K562 (cell line): ENCODE measurements around the gene ARHGEF6. TPM values are rescaled to one million over a fixed set of nuclear protein-coding genes. Genes with fewer than 3 reads are reported as not detected.

Source experiments
- ATAC-seq: fragments of 200-7000 bp; cut with Tn5 transposase; 3 replicates; pipeline ENCODE4 v1.9.1; 2020; ENCODE audit warnings: moderate library complexity
- BruUV-seq: library from RNA; stranded (reverse); fragments of 400-500 nt; replicated peaks from 2 replicates; lab custom pipeline; 2021; lab: Mats Ljungman, UMichigan
- CTCF ChIA-PET: fragments of 300-600 bp; formaldehyde crosslinking; extraction: SDS; loops from one replicate; lab custom pipeline; 2021; ENCODE audit warnings: low intra/inter-chr PET ratio; lab: Yijun Ruan, JAX
- POLR2A ChIA-PET: fragments of 300-600, 350-650 bp; sonication (Branson Sonifier 250); formaldehyde crosslinking; extraction: SDS; loops from one replicate; lab custom pipeline; 2021; ENCODE audit warnings: antibody characterized with exemption, inconsistent platforms; lab: Yijun Ruan, JAX
- DNase-seq, 4 experiments: peaks; one replicate each; pipeline versions ENCODE4 v3.0.0 to v3.0.0-alpha.2; 2011 to 2018; ENCODE audit warnings: low spot score in 3 of 4, mixed read lengths in 3 of 4; ENCODE audit errors: extremely low read depth in 1 of 4
- FAIRE-seq: peaks from 2 replicates; lab custom pipeline; 2011; peaks lifted over from hg19 to GRCh38; lab: Jason Lieb, UNC
- H2AFZ ChIP-seq: 2 replicates; pipeline ENCODE4 v1.6.0; 2011; ENCODE audit warnings: low read depth, low read length, control low read depth, inconsistent platforms
- H3K27ac ChIP-seq: fragments of 200-600 bp; 3 replicates; pipeline ENCODE4 v1.8.0; 2011; ENCODE audit warnings: low read depth, mild to moderate bottlenecking, control low read depth, inconsistent platforms, low read length, moderate library complexity, mixed read lengths; ENCODE audit errors: extremely low read depth
- H3K27me3 ChIP-seq, 2 experiments: fragments of 300-600 bp in 1 of 2; 2 replicates in 1 of 2; 3 replicates in 1 of 2; pipeline versions ENCODE4 v1.6.0 to v1.8.0; 2011; ENCODE audit warnings: inconsistent platforms in 2 of 2, low read length in 2 of 2, mild to moderate bottlenecking in 1 of 2, mixed read lengths in 1 of 2, moderate library complexity in 1 of 2; ENCODE audit not compliant: control insufficient read depth in 2 of 2, insufficient read depth in 2 of 2
- H3K36me3 ChIP-seq: fragments of 300-600 bp; 3 replicates; pipeline ENCODE4 v1.8.0; 2011; ENCODE audit warnings: mild to moderate bottlenecking, low read length, inconsistent platforms; ENCODE audit not compliant: control insufficient read depth, insufficient read depth
- H3K4me1 ChIP-seq, 2 experiments: fragments of 200-600 bp in 1 of 2; replicated peaks in 1 of 2; 2 replicates in 1 of 2; 3 replicates in 1 of 2; pipeline versions ENCODE4 v1.5.1 to v1.8.0; 2011; ENCODE audit warnings: inconsistent platforms in 2 of 2, low read length in 2 of 2, mild to moderate bottlenecking in 1 of 2, mixed read lengths in 1 of 2, moderate library complexity in 1 of 2; ENCODE audit not compliant: control insufficient read depth in 2 of 2, insufficient read depth in 2 of 2
- H3K4me2 ChIP-seq: 2 replicates; pipeline ENCODE4 v1.6.1; 2011; ENCODE audit warnings: low read length, control low read depth, inconsistent platforms, mixed read lengths; ENCODE audit not compliant: insufficient read depth
- H3K4me3 ChIP-seq: fragments of 200-600 bp; sonication (generic), shearing (Covaris generic); 2 replicates; pipeline ENCODE4 v1.5.1; 2016; ENCODE audit warnings: control low read depth, inconsistent platforms
- H3K79me2 ChIP-seq: fragments of 200-600 bp; 3 replicates; pipeline ENCODE4 v1.8.0; 2011; ENCODE audit warnings: low read length, inconsistent platforms; ENCODE audit not compliant: control insufficient read depth, insufficient read depth
- H3K9ac ChIP-seq, 2 experiments: 2 replicates each; pipeline versions ENCODE4 v1.6.0 to v1.6.1; 2011; ENCODE audit warnings: low read depth in 2 of 2, low read length in 2 of 2, control low read depth in 1 of 2, inconsistent platforms in 1 of 2, mild to moderate bottlenecking in 1 of 2, mixed read lengths in 1 of 2; ENCODE audit not compliant: insufficient read depth in 1 of 2
- H3K9me1 ChIP-seq: one replicate; pipeline ENCODE4 v1.6.0; 2011; ENCODE audit warnings: inconsistent platforms, mild to moderate bottlenecking, low read length, moderate library complexity; ENCODE audit not compliant: control insufficient read depth, insufficient read depth
- H3K9me3 ChIP-seq: replicated peaks from 2 replicates; pipeline ENCODE4 v1.5.1; 2011; ENCODE audit warnings: low read depth, low read length, inconsistent platforms; ENCODE audit not compliant: control insufficient read depth, insufficient read depth
- H4K20me1 ChIP-seq: replicated peaks from 2 replicates; pipeline ENCODE4 v1.6.1; 2011; ENCODE audit warnings: low read length, inconsistent platforms, mixed read lengths; ENCODE audit not compliant: control insufficient read depth, insufficient read depth
- BRF1 ChIP-seq: IDR thresholded peaks from 3 replicates; pipeline ENCODE4 v1.6.1; 2011; ENCODE audit warnings: borderline replicate concordance, mild to moderate bottlenecking; ENCODE audit not compliant: insufficient read length; ENCODE audit errors: extremely low read depth
- ELK3 ChIP-seq: fragments of 450-650 bp; formaldehyde crosslinking; IDR thresholded peaks from 2 replicates; pipeline ENCODE4 v1.4.0; 2020; ENCODE audit warnings: mild to moderate bottlenecking
- KAT2B ChIP-seq: IDR thresholded peaks from one replicate; pipeline ENCODE4 v1.6.1; 2012; ENCODE audit warnings: low read depth, mild to moderate bottlenecking, control low read depth, inconsistent platforms, low read length, moderate library complexity
- MAZ ChIP-seq, 2 experiments: fragments of 450-650 bp in 1 of 2; sonication (generic) in 1 of 2; formaldehyde crosslinking; IDR thresholded peaks in 1 of 2; conservative IDR thresholded peaks in 1 of 2; 2 replicates each; pipeline versions ENCODE4 v1.4.0 to v1.5.0; 2020; ENCODE audit warnings: mild to moderate bottlenecking in 1 of 2, missing genetic modification reagents in 1 of 2
- MIER1 ChIP-seq: fragments of 450-650 bp; IDR thresholded peaks from 2 replicates; pipeline ENCODE4 v1.6.1; 2016; ENCODE audit warnings: antibody characterized with exemption, mild to moderate bottlenecking, low read depth
- NFXL1 ChIP-seq: fragments of 450-650 bp; formaldehyde crosslinking; IDR thresholded peaks from 2 replicates; pipeline ENCODE4 v1.4.0; 2021; ENCODE audit warnings: mild to moderate bottlenecking
- RBM25 ChIP-seq: fragments of 200-400 bp; formaldehyde crosslinking; IDR thresholded peaks from 2 replicates; pipeline ENCODE4 v1.6.1; 2018; ENCODE audit warnings: low read length, low read depth, moderate library complexity; ENCODE audit not compliant: severe bottlenecking
- THRB ChIP-seq: fragments of 450-650 bp; formaldehyde crosslinking; conservative IDR thresholded peaks from 2 replicates; pipeline ENCODE4 v1.4.0; 2022; ENCODE audit warnings: mild to moderate bottlenecking, missing genetic modification characterization
- ZC3H4 ChIP-seq: sonication (generic); formaldehyde crosslinking; IDR thresholded peaks from 2 replicates; pipeline ENCODE4 v1.9.0; 2021; ENCODE audit warnings: missing genetic modification reagents, borderline replicate concordance
- ZKSCAN8 ChIP-seq: fragments of 200-800 bp; sonication (Bioruptor generic); IDR thresholded peaks from 2 replicates; pipeline ENCODE4 v1.6.1; 2016; ENCODE audit warnings: missing genetic modification characterization, missing compliant biosample characterization
- WGBS: fragments of 100-300 bp; shearing (Covaris generic); methylation state at CpG from one replicate; pipeline ENCODE4 v1.1.6; 2016; ENCODE audit warnings: low coverage, mixed read lengths; ENCODE audit not compliant: insufficient coverage; ENCODE audit errors: missing lambda C conversion rate; 5-methylcytosine and 5-hydroxymethylcytosine counted together
- in situ Hi-C: fragments of 300-500 bp; cut with MboI; formaldehyde crosslinking; loops from 4 replicates; pipeline ENCODE4 v1.15.0; 2018; ENCODE audit warnings: inconsistent platforms, mixed read lengths
- intact Hi-C: fragments of 100-400 bp; cut with micrococcal nuclease; formaldehyde crosslinking; loops from 2 replicates; pipeline ENCODE4 v1.14.2; 2022
- polyA plus RNA-seq, 8 experiments: library from polyadenylated mRNA; depleted of rRNA in 4 of 8; stranded (reverse) in 5 of 8; unstranded in 3 of 8; fragments of >200 nt; fragmentation: Nextera tagmentation in 2 of 8; fragmentation: Illumina TruSeq in 1 of 8; extraction: Ambion mirVana in 2 of 8; extraction: Trizol in 1 of 8; gene quantifications; 2 replicates each; pipeline versions ENCODE4 v1.2.1 to v1.2.3, GENCODE V29; 2011 to 2014; ENCODE audit warnings: inconsistent platforms in 1 of 8, missing spikeins in 1 of 8
- small RNA-seq: library from RNA; depleted of rRNA; stranded (forward); fragments of <200 nt; gene quantifications from one replicate; pipeline ENCODE3, GENCODE V24; 2014
- total RNA-seq, 7 experiments: library from RNA; depleted of rRNA in 6 of 7; stranded (reverse); fragments of >200 nt in 6 of 7; fragmentation: Illumina TruSeq in 2 of 7; extraction: Trizol in 2 of 7; gene quantifications; 2 replicates each; pipeline versions ENCODE4 v1.2.1 to v1.2.3, GENCODE V29; 2011 to 2021; ENCODE audit warnings: low replicate concordance in 1 of 7

ARHGEF6 gene
- total and polyA plus RNA-seq, 9 of the 15 experiments (the other 6 are each of a cell fraction or from before 2014, with no cell fraction given): 2.9 to 22.1 (median 13.3) TPM

DNA sequence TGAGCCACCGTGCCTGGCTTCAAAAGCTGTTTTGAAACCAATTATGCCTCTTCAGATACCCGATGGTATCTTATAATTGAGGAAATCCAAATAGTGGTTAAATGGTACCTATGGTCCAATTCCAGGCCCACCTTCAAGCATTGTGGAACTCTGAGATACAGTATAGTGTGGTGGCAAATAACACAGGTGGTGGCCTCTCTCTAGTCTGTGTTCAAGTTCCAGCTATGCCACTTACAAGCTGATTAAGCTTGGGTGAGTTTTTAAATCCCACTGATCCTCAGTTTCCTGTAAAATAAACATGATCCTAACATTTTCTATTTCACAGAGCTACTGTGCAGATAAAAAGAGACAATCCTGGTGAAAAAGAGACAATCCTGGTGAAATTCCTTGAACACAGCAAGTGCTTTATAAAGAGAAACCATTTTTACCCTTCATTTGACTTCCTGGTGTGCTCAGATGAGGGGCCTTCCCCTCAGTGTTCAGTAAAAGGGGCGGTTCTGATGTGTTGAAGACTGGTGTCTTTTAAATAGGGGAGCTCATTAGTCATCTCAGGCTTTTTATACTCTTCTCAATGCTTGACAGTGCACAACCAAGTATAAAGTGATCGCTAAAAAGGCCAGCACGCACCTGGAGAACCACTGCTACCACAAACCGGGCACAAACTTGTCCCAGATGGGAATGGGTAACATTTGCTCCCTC is 163.6 kb downstream of the ARHGEF6 start:
- Histone ChIP-seq H3K4me2 (no peak overlapping the region), H3K27ac (no peak overlapping the region), H3K27me3 (peaks cover 0 to 14% of the 10 kb centered on the region in 2 experiments; a peak in 3 of 5 replicates), H4K20me1 (no peaks in the 10 kb centered on the region), H3K36me3 (no peaks in the 10 kb centered on the region)
- POLR2A ChIA-PET: no interaction called here
- TF ChIP-seq BRF1 (no peak), ELK3 (no peak), RBM25 (no peak), ZKSCAN8 (CRISPR knock-in tag) (no peak), KAT2B (no peak), MIER1 (no peak), NFXL1 (no peak), MAZ (CRISPR knock-in tag; conservative IDR thresholded peaks at IDR 0.05 in 1 of 2, IDR thresholded peaks at IDR 0.05 in 1 of 2) (no peak), THRB (no peak), ZC3H4 (CRISPR knock-in tag) (no peak)
- TF ChIP-seq, all 486 proteins: peak for 0
- no TSS peak for BruUV-seq
- Histone ChIP-seq H3K9me3 (no peaks in the 10 kb centered on the region), H3K9me1 (no peaks in the 10 kb centered on the region), H2AFZ (no peak overlapping the region), H3K4me3 (no peak overlapping the region), H3K4me1 (no peaks in the 10 kb centered on the region), H3K9ac (no peak overlapping the region), H3K79me2 (no peaks in the 10 kb centered on the region)
- FAIRE-seq (no peak), DNase-seq (no peak), ATAC-seq (no peak)
- intact Hi-C loops (no loop called here), in situ Hi-C loops (no loop called here)
- CTCF ChIA-PET: no interaction called here
- WGBS: 0% methylated on average over 6 of the region's 6 CpGs

Small RNAs within 50 kb of the gene (small RNA-seq; reads per million reads assigned to genes)
- gene RF00019: not detected
- gene RNU6-972P: not detected

Other genes starting within 250 kb of the ARHGEF6 start
- not detected in 2 replicates for gene VGLL1, start 248.7 kb downstream of the ARHGEF6 start, total RNA-seq (2014; rRNA removed)
- gene VGLL1, start 248.7 kb downstream of the ARHGEF6 start, total RNA-seq (2014; rRNA removed; fragmentation: Illumina TruSeq; extraction: Trizol): not detected in 2 replicates
- gene VGLL1, start 248.7 kb downstream of the ARHGEF6 start, total RNA-seq (2015; rRNA removed; fragmentation: Illumina TruSeq; extraction: Trizol): not detected in 2 replicates
- not detected in 2 replicates for gene VGLL1, start 248.7 kb downstream of the ARHGEF6 start, total RNA-seq (2021)
- not detected in 2 replicates for gene VGLL1, start 248.7 kb downstream of the ARHGEF6 start, polyA plus RNA-seq (2011; rRNA removed)
- not detected in 2 replicates for gene VGLL1, start 248.7 kb downstream of the ARHGEF6 start, polyA plus RNA-seq (2014; fragmentation: Illumina TruSeq; extraction: Trizol)
- gene VGLL1, start 248.7 kb downstream of the ARHGEF6 start, polyA plus RNA-seq (2014; fragmentation: Nextera tagmentation; extraction: Ambion mirVana): not detected
- gene VGLL1, start 248.7 kb downstream of the ARHGEF6 start, polyA plus RNA-seq (2014; rRNA removed): not detected in 2 replicates
- gene CD40LG, start 132.8 kb downstream of the ARHGEF6 start, total RNA-seq (2014; rRNA removed): not detected in 2 replicates
- gene CD40LG, start 132.8 kb downstream of the ARHGEF6 start, total RNA-seq (2014; rRNA removed; fragmentation: Illumina TruSeq; extraction: Trizol): not detected in 2 replicates
- not detected in 2 replicates for gene CD40LG, start 132.8 kb downstream of the ARHGEF6 start, total RNA-seq (2015; rRNA removed; fragmentation: Illumina TruSeq; extraction: Trizol)
- gene CD40LG, start 132.8 kb downstream of the ARHGEF6 start, total RNA-seq (2021): 0.11 TPM in 1 of 2 replicates, not detected in the other
- not detected in 2 replicates for gene CD40LG, start 132.8 kb downstream of the ARHGEF6 start, polyA plus RNA-seq (2011; rRNA removed)
- not detected in 2 replicates for gene CD40LG, start 132.8 kb downstream of the ARHGEF6 start, polyA plus RNA-seq (2014; fragmentation: Illumina TruSeq; extraction: Trizol)
- not detected for gene CD40LG, start 132.8 kb downstream of the ARHGEF6 start, polyA plus RNA-seq (2014; fragmentation: Nextera tagmentation; extraction: Ambion mirVana)
- gene CD40LG, start 132.8 kb downstream of the ARHGEF6 start, polyA plus RNA-seq (2014; rRNA removed): not detected in 2 replicates
- gene RBMX, start 99.8 kb upstream of the ARHGEF6 start, total RNA-seq (2014; rRNA removed): 475 and 540 TPM in 2 replicates
- gene RBMX, start 99.8 kb upstream of the ARHGEF6 start, total RNA-seq (2014; rRNA removed; fragmentation: Illumina TruSeq; extraction: Trizol): 671 and 744 TPM in 2 replicates
- gene RBMX, start 99.8 kb upstream of the ARHGEF6 start, total RNA-seq (2015; rRNA removed; fragmentation: Illumina TruSeq; extraction: Trizol): 587 and 622 TPM in 2 replicates
- gene RBMX, start 99.8 kb upstream of the ARHGEF6 start, total RNA-seq (2021): 421 and 459 TPM in 2 replicates
- 461 and 523 TPM in 2 replicates for gene RBMX, start 99.8 kb upstream of the ARHGEF6 start, polyA plus RNA-seq (2011; rRNA removed)
- 534 and 616 TPM in 2 replicates for gene RBMX, start 99.8 kb upstream of the ARHGEF6 start, polyA plus RNA-seq (2014; fragmentation: Illumina TruSeq; extraction: Trizol)
- 100 to 1,000 TPM; 468 to 638 TPM for gene RBMX, start 99.8 kb upstream of the ARHGEF6 start, polyA plus RNA-seq (2014; fragmentation: Nextera tagmentation; extraction: Ambion mirVana)
- 352 and 405 TPM in 2 replicates for gene RBMX, start 99.8 kb upstream of the ARHGEF6 start, polyA plus RNA-seq (2014; rRNA removed)